Right lobe of liver (tissue), 4 donors: ENCODE results near the gene MIEF1.

ENCODE experiments used
- POLR2A ChIP-seq: fragments of 450-650 bp; IDR thresholded peaks from one replicate; pipeline ENCODE4 v1.6.1; 2017; ENCODE audit warnings: antibody characterized with exemption, mild to moderate bottlenecking
- TF ChIP-seq, protein P1 (sequence below), 4 donors: fragments of 200-600 bp in 3 of 4; fragments of 450-650 bp in 1 of 4; IDR thresholded peaks; one replicate each; pipeline versions ENCODE4 v1.5.1 to v1.8.0; 2016 to 2022; ENCODE audit warnings: antibody characterized with exemption in 4 of 4, mild to moderate bottlenecking in 2 of 4
- donor health status: DM: no; HTN: no; CAD: no.
- donor health status: DM: no; HTN: no; CAD: no.
- donor health status: DM: no; HTN: yes; CAD: no.

DNA sequence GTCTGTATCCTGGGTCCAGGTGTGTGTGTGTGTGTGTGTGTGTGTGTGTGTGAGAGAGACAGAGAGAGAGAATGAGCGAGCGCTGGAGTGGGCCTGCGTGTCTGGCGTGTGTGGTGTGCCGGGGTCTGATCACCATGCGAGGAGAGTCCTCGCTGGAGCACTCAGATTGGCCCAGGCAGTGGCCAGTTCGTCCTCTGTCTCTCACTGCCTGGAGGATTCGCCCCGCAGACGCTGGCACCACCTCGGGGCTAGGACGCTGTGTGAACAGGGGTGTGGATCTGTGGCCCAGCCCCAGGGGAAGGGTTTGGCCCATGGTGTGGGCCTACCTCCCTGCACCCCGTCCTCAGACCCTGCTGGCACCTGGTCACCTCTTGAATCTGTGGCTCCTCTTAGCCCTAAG, 56.9 kb downstream of the MIEF1 start:
- TF ChIP-seq, protein P1, sequence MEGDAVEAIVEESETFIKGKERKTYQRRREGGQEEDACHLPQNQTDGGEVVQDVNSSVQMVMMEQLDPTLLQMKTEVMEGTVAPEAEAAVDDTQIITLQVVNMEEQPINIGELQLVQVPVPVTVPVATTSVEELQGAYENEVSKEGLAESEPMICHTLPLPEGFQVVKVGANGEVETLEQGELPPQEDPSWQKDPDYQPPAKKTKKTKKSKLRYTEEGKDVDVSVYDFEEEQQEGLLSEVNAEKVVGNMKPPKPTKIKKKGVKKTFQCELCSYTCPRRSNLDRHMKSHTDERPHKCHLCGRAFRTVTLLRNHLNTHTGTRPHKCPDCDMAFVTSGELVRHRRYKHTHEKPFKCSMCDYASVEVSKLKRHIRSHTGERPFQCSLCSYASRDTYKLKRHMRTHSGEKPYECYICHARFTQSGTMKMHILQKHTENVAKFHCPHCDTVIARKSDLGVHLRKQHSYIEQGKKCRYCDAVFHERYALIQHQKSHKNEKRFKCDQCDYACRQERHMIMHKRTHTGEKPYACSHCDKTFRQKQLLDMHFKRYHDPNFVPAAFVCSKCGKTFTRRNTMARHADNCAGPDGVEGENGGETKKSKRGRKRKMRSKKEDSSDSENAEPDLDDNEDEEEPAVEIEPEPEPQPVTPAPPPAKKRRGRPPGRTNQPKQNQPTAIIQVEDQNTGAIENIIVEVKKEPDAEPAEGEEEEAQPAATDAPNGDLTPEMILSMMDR (IDR thresholded peaks at IDR 0.05): no peak
- TF ChIP-seq POLR2A: no peak
